Measurements from ENCODE around the gene UQCC3.

DNA sequence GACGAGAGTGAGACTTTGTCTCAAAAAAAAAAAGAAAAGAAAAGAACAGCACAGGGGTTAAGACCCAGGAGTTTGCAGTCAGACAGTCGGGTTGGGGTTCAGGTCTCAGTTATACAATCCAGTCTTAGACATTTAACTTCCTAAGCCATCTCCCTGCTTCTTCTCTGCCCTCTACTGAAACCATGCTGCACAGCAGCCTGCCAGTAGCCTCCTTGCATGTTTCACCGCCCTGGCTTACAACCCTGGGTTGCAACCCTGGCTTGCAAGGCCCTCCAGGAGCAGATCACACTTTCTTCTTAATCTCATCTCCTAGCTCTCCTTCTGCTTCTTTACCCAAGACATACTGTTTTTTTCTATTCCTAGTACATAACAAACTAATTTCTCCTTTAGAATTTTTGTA, 43.8 kb upstream of the UQCC3 start:
- TF ChIP-seq, protein P1, sequence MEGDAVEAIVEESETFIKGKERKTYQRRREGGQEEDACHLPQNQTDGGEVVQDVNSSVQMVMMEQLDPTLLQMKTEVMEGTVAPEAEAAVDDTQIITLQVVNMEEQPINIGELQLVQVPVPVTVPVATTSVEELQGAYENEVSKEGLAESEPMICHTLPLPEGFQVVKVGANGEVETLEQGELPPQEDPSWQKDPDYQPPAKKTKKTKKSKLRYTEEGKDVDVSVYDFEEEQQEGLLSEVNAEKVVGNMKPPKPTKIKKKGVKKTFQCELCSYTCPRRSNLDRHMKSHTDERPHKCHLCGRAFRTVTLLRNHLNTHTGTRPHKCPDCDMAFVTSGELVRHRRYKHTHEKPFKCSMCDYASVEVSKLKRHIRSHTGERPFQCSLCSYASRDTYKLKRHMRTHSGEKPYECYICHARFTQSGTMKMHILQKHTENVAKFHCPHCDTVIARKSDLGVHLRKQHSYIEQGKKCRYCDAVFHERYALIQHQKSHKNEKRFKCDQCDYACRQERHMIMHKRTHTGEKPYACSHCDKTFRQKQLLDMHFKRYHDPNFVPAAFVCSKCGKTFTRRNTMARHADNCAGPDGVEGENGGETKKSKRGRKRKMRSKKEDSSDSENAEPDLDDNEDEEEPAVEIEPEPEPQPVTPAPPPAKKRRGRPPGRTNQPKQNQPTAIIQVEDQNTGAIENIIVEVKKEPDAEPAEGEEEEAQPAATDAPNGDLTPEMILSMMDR (IDR thresholded peaks at IDR 0.05), result no peak
- no peak for TF ChIP-seq POLR2AphosphoS5 (IDR thresholded peaks at IDR 0.05)

All from breast epithelium (tissue), 3 donors.